GM21723 (cell line): ENCODE results near the gene OR6Q1.

Experiments
- ATAC-seq: cut with Tn5 transposase; IDR thresholded peaks from one replicate; pipeline ENCODE4 v1.9.1; 2021; ENCODE audit warnings: mild to moderate bottlenecking, moderate library complexity; ENCODE audit not compliant: unreplicated experiment

Gene OR6Q1

GRCh38 chr11:58057481-58057880 lies 26.7 kb downstream of the OR6Q1 start:
- ATAC-seq = no peak

GRCh38 chr11:58058276-58059006 lies 27.7 kb downstream of the OR6Q1 start:
- no peak for ATAC-seq

- no peak for ATAC-seq
These were observed 28.2 kb downstream of the OR6Q1 start for GRCh38 chr11:58059007-58059350.

- no peak for ATAC-seq
These were observed 29.8 kb downstream of the OR6Q1 start for GRCh38 chr11:58060535-58060934.

GRCh38 chr11:58060939-58061672 lies 30.4 kb downstream of the OR6Q1 start:
- no peak for ATAC-seq

GRCh38 chr11:58061813-58062212 lies 31.1 kb downstream of the OR6Q1 start:
- ATAC-seq = no peak

GRCh38 chr11:58067685-58068084 lies 36.9 kb downstream of the OR6Q1 start:
- no peak for ATAC-seq

- ATAC-seq = no peak
These were observed 37.9 kb downstream of the OR6Q1 start for GRCh38 chr11:58068655-58069054.

- no peak for ATAC-seq
These were observed 39.8 kb downstream of the OR6Q1 start for GRCh38 chr11:58070585-58070984.

- no peak for ATAC-seq
These were observed 45.0 kb downstream of the OR6Q1 start for GRCh38 chr11:58075781-58076180.
